HL-60 (cell line): ENCODE results near the gene FLT3LG.

Source experiments
- GABPA ChIP-seq: IDR thresholded peaks from 2 replicates; pipeline ENCODE4 v1.6.1; 2012; ENCODE audit warnings: low read depth
- POLR2AphosphoS5 ChIP-seq: IDR thresholded peaks from 2 replicates; pipeline ENCODE4 v1.6.1; 2012; ENCODE audit warnings: low read depth
- REST ChIP-seq: IDR thresholded peaks from 2 replicates; pipeline ENCODE4 v1.6.1; 2012; ENCODE audit warnings: low read depth; ENCODE audit not compliant: insufficient replicate concordance
- SPI1 ChIP-seq: IDR thresholded peaks from 2 replicates; pipeline ENCODE4 v1.6.1; 2012; ENCODE audit warnings: low read depth, mild to moderate bottlenecking, borderline replicate concordance
- TF ChIP-seq, protein P1 (sequence below): IDR thresholded peaks from one replicate; pipeline ENCODE4 v1.5.1; 2011; ENCODE audit warnings: low read length, control low read depth, inconsistent platforms; ENCODE audit not compliant: insufficient read depth

GRCh38 chr19:49488863-49489537, 15.0 kb downstream of the FLT3LG start:
- TF ChIP-seq, protein P1, sequence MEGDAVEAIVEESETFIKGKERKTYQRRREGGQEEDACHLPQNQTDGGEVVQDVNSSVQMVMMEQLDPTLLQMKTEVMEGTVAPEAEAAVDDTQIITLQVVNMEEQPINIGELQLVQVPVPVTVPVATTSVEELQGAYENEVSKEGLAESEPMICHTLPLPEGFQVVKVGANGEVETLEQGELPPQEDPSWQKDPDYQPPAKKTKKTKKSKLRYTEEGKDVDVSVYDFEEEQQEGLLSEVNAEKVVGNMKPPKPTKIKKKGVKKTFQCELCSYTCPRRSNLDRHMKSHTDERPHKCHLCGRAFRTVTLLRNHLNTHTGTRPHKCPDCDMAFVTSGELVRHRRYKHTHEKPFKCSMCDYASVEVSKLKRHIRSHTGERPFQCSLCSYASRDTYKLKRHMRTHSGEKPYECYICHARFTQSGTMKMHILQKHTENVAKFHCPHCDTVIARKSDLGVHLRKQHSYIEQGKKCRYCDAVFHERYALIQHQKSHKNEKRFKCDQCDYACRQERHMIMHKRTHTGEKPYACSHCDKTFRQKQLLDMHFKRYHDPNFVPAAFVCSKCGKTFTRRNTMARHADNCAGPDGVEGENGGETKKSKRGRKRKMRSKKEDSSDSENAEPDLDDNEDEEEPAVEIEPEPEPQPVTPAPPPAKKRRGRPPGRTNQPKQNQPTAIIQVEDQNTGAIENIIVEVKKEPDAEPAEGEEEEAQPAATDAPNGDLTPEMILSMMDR: no peak
- TF ChIP-seq GABPA (no peak), SPI1 (no peak), POLR2AphosphoS5 (no peak; the same call in 1 of the 2 replicates), REST (no peak)
